SH-SY5Y (cell line): Measurements from ENCODE around the gene TNPO2.

Experiments used
- GATA2 ChIP-seq: IDR thresholded peaks from 2 replicates; pipeline ENCODE4 v1.6.1; 2011; ENCODE audit warnings: mild to moderate bottlenecking, low read depth, low read length
- GATA3 ChIP-seq: IDR thresholded peaks from 2 replicates; pipeline ENCODE4 v1.6.1; 2011; ENCODE audit warnings: low read depth, mild to moderate bottlenecking, low read length, moderate library complexity

DNA sequence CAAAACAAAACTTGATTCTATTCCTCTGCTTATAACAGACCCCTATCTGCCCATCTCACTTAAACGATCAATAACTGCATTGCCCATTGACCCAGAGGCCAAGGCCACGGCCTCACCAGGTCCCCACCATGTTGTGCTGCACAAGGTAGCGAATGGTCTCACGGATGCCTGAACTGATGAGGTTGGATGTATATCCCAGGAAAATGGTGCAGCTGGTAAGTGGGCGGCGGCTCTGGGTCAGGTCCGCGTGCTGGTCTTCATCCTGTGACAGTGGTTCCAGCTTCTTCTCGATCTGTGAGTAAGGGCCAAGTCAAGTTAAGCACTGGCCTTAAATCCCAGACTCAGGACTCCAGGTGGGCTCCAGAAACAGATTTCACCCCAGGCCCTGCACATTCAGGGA is 43.7 kb downstream of the TNPO2 start:
- TF ChIP-seq GATA3: no peak
- no peak for TF ChIP-seq GATA2
